ENCODE data around the gene NRG2.

The NRG2 gene

GRCh38 chr5:140005145-140005591 lies 37.9 kb downstream of the NRG2 start:
- no peak for DNase-seq

GRCh38 chr5:140004174-140004573 lies 38.9 kb downstream of the NRG2 start:
- no peak for DNase-seq

GRCh38 chr5:140003519-140003918 lies 39.6 kb downstream of the NRG2 start:
- no peak for DNase-seq

GRCh38 chr5:140000332-140000731 lies 42.8 kb downstream of the NRG2 start:
- no peak for DNase-seq

GRCh38 chr5:139998837-139999236 lies 44.3 kb downstream of the NRG2 start:
- DNase-seq = no peak

- no peak for DNase-seq
Measured at GRCh38 chr5:139997276-139997675, 45.8 kb downstream of the NRG2 start.

- no peak for DNase-seq
Measured at GRCh38 chr5:139995929-139996328, 47.2 kb downstream of the NRG2 start.

GRCh38 chr5:139994234-139994633 lies 48.9 kb downstream of the NRG2 start:
- DNase-seq = no peak

GRCh38 chr5:139985733-139986132 lies 57.4 kb downstream of the NRG2 start:
- DNase-seq = no peak

- DNase-seq = no peak
Measured at GRCh38 chr5:139985290-139985689, 57.8 kb downstream of the NRG2 start.

- DNase-seq = no peak
Measured at GRCh38 chr5:139984816-139985215, 58.3 kb downstream of the NRG2 start.

- DNase-seq = no peak
Measured at GRCh38 chr5:139982975-139983240, 60.2 kb downstream of the NRG2 start.

GRCh38 chr5:139982157-139982974 lies 60.7 kb downstream of the NRG2 start:
- DNase-seq = no peak

GRCh38 chr5:139980765-139981164 lies 62.3 kb downstream of the NRG2 start:
- no peak for DNase-seq

GRCh38 chr5:139979943-139980342 lies 63.2 kb downstream of the NRG2 start:
- DNase-seq = no peak

- no peak for DNase-seq
Measured at GRCh38 chr5:139979518-139979917, 63.6 kb downstream of the NRG2 start.

GRCh38 chr5:139976703-139977102 lies 66.4 kb downstream of the NRG2 start:
- DNase-seq = no peak

- DNase-seq = no peak
Measured at GRCh38 chr5:139975942-139976341, 67.2 kb downstream of the NRG2 start.

GRCh38 chr5:139975306-139975705 lies 67.8 kb downstream of the NRG2 start:
- no peak for DNase-seq

- peak; percentile 21 for DNase-seq
Measured at GRCh38 chr5:139974661-139975060, 68.4 kb downstream of the NRG2 start.

- no peak for DNase-seq
Measured at GRCh38 chr5:139971202-139971725, 71.8 kb downstream of the NRG2 start.

- no peak for DNase-seq
Measured at GRCh38 chr5:139969318-139969717, 73.8 kb downstream of the NRG2 start.

GRCh38 chr5:139968547-139969261 lies 74.4 kb downstream of the NRG2 start:
- DNase-seq = peak; percentile 89

- DNase-seq = no peak
Measured at GRCh38 chr5:139967353-139967752, 75.7 kb downstream of the NRG2 start.

Data from hematopoietic multipotent progenitor cell treated with erythropoietin and hydrocortisone succinate and interleukin-3 and kit ligand, for 6 days (in vitro differentiated cells).